ENCODE results near the gene CARNS1. TPM values are rescaled to one million over a fixed set of nuclear protein-coding genes. Genes with fewer than 3 reads are reported as not detected.

Gene CARNS1
- total and polyA plus RNA-seq, 9 of the 15 experiments (the other 6 are each of a cell fraction or from before 2014, with no cell fraction given) = 0.01 to 0.18 (median 0.06) TPM; not detected in 3

GRCh38 chr11:67438158-67438902, 22.9 kb downstream of the CARNS1 start (continued):
- TF ChIP-seq RBFOX2 (IDR thresholded peaks at IDR 0.05; ENCODE audit: low read depth, low read length) (peak; percentile 69), ZNF318 (IDR thresholded peaks at IDR 0.05; ENCODE audit: borderline replicate concordance in 1 of 2, low read depth in 1 of 2) (no peak), SIN3B (IDR thresholded peaks at IDR 0.05; ENCODE audit: low read depth) (no peak), SRSF1 (IDR thresholded peaks at IDR 0.05; ENCODE audit: low read depth, low read length) (no peak)

All from K562 (cell line).